Measurements from ENCODE around the gene LYPD6B.

The LYPD6B gene

GRCh38 chr2:149044500-149044899 is 6.0 kb downstream of the LYPD6B start:
- DNase-seq = no peak

GRCh38 chr2:149047118-149047517 is 8.6 kb downstream of the LYPD6B start:
- DNase-seq = no peak

- DNase-seq = no peak
Observed at GRCh38 chr2:149049142-149049541, 10.6 kb downstream of the LYPD6B start.

- DNase-seq = no peak
Observed at GRCh38 chr2:149050188-149050587, 11.7 kb downstream of the LYPD6B start.

- no peak for DNase-seq
Observed at GRCh38 chr2:149055751-149056150, 17.3 kb downstream of the LYPD6B start.

- no peak for DNase-seq
Observed at GRCh38 chr2:149056541-149057255, 18.2 kb downstream of the LYPD6B start.

- no peak for DNase-seq
Observed at GRCh38 chr2:149057401-149057800, 18.9 kb downstream of the LYPD6B start.

- no peak for DNase-seq
Observed at GRCh38 chr2:149058936-149059335, 20.4 kb downstream of the LYPD6B start.

GRCh38 chr2:149059822-149060221 is 21.3 kb downstream of the LYPD6B start:
- no peak for DNase-seq

GRCh38 chr2:149061133-149061745 is 22.7 kb downstream of the LYPD6B start:
- no peak for DNase-seq

- DNase-seq = no peak
Observed at GRCh38 chr2:149062531-149062930, 24.0 kb downstream of the LYPD6B start.

- DNase-seq = no peak
Observed at GRCh38 chr2:149063177-149063576, 24.7 kb downstream of the LYPD6B start.

GRCh38 chr2:149064365-149064841 is 25.9 kb downstream of the LYPD6B start:
- no peak for DNase-seq

GRCh38 chr2:149064856-149065630 is 26.5 kb downstream of the LYPD6B start:
- no peak for DNase-seq

- DNase-seq = no peak
Observed at GRCh38 chr2:149068225-149068995, 29.9 kb downstream of the LYPD6B start.

- DNase-seq = no peak
Observed at GRCh38 chr2:149068996-149069888, 30.7 kb downstream of the LYPD6B start.

GRCh38 chr2:149070681-149071320 is 32.3 kb downstream of the LYPD6B start:
- DNase-seq = no peak

GRCh38 chr2:149075105-149075504 is 36.6 kb downstream of the LYPD6B start:
- no peak for DNase-seq

GRCh38 chr2:149075853-149076252 is 37.4 kb downstream of the LYPD6B start:
- DNase-seq = no peak

GRCh38 chr2:149076863-149077412 is 38.4 kb downstream of the LYPD6B start:
- DNase-seq = no peak

- DNase-seq = no peak
Observed at GRCh38 chr2:149077861-149078260, 39.4 kb downstream of the LYPD6B start.
